Measurements from ENCODE around the gene PDCD1LG2.

- TF ChIP-seq CTCF (IDR thresholded peaks at IDR 0.05), result no peak
- TF ChIP-seq POLR2A (IDR thresholded peaks at IDR 0.05; ENCODE audit: low read depth), result no peak
- no peak for TF ChIP-seq EP300 (IDR thresholded peaks at IDR 0.05)
- TF ChIP-seq POLR2AphosphoS5 (IDR thresholded peaks at IDR 0.05), result no peak
These were observed 110.2 kb downstream of the PDCD1LG2 start for GRCh38 chr9:5620494-5620893.

Measured in esophagus muscularis mucosa (tissue), 4 donors.